Lung (tissue), 12 donors: ENCODE results near the gene KCNB1. TPM values are rescaled to one million over a fixed set of nuclear protein-coding genes. Genes with fewer than 3 reads are reported as not detected.

Source experiments
- ATAC-seq: fragments of 200-7000 bp; cut with Tn5 transposase; one replicate; pipeline ENCODE4 v1.9.1; 2020; ENCODE audit warnings: moderate number of reproducible peaks; ENCODE audit not compliant: insufficient read depth, low FRiP score
- DNase-seq, 3 donors: peaks; one replicate each; pipeline ENCODE4 v3.0.0-alpha.2; 2013 to 2017
- H3K27ac ChIP-seq, 2 donors: one replicate each; pipeline ENCODE4 v1.5.1; 2013; ENCODE audit warnings: mild to moderate bottlenecking in 2 of 2, moderate library complexity in 2 of 2, control low read depth in 1 of 2, inconsistent platforms in 1 of 2, low read depth in 1 of 2, low read length in 1 of 2
- H3K27me3 ChIP-seq, 3 donors: one replicate each; pipeline ENCODE4 v1.5.1; 2013; ENCODE audit warnings: low read length in 2 of 3; ENCODE audit not compliant: control insufficient read depth in 3 of 3, insufficient read depth in 3 of 3
- H3K36me3 ChIP-seq, 4 donors: one replicate each; pipeline ENCODE4 v1.5.1; 2013; ENCODE audit warnings: low read length in 4 of 4, mild to moderate bottlenecking in 1 of 4, moderate library complexity in 1 of 4; ENCODE audit not compliant: control insufficient read depth in 4 of 4, insufficient read depth in 4 of 4
- H3K4me1 ChIP-seq, 5 donors: one replicate each; pipeline ENCODE4 v1.5.1; 2013; ENCODE audit warnings: low read length in 5 of 5, mild to moderate bottlenecking in 2 of 5, moderate library complexity in 1 of 5; ENCODE audit not compliant: control insufficient read depth in 5 of 5, insufficient read depth in 5 of 5
- H3K4me3 ChIP-seq: one replicate; pipeline ENCODE4 v1.5.1; 2013; ENCODE audit warnings: mild to moderate bottlenecking, control low read depth, moderate library complexity
- H3K9ac ChIP-seq, 2 donors: one replicate each; pipeline ENCODE4 v1.5.1; 2013; ENCODE audit warnings: low read length in 2 of 2, control low read depth in 1 of 2; ENCODE audit not compliant: insufficient read depth in 1 of 2
- H3K9me3 ChIP-seq, 4 donors: one replicate each; pipeline ENCODE4 v1.5.1; 2013; ENCODE audit warnings: low read length in 3 of 4, mild to moderate bottlenecking in 1 of 4, moderate library complexity in 1 of 4; ENCODE audit not compliant: control insufficient read depth in 4 of 4, insufficient read depth in 3 of 4
- CTCF ChIP-seq: IDR thresholded peaks from 2 replicates; pipeline ENCODE4 v1.5.1; 2012; ENCODE audit warnings: mild to moderate bottlenecking; ENCODE audit errors: control extremely low read depth, extremely low read depth
- WGBS, 2 donors: extraction: QIAGEN DNeasy Blood & Tissue Kit; methylation state at CpG; one replicate each; pipeline ENCODE4 v1.1.7; 2013; 5-methylcytosine and 5-hydroxymethylcytosine counted together
- polyA plus RNA-seq, 2 donors: library from polyadenylated mRNA; stranded (reverse); fragments of 200-250 nt; gene quantifications; one replicate each; pipeline ENCODE4 v1.2.1, GENCODE V29; 2013
- total RNA-seq, 2 donors: library from RNA; depleted of rRNA in 1 of 2; stranded (reverse); fragments of >200 nt in 1 of 2; gene quantifications; one replicate each; pipeline ENCODE4 v1.2.1, GENCODE V29; 2014 to 2021
- donor health status: control.
- donor health status: control.
- donor health status: Bipolar disorder and iron deficiency.
- donor health status: healthy.
- donor health status: DM: yes; HTN: yes; CAD: no.

The KCNB1 gene
- total and polyA plus RNA-seq, 4 donors, result 0.11 to 1.0 (median 0.57) TPM

- H3K9ac ChIP-seq, result no peak overlapping the region
- no peak for TF ChIP-seq CTCF
- no peak overlapping the region for H3K27ac ChIP-seq
- peak; percentile 78 to 84 (median 81) for DNase-seq
- no peak overlapping the region for H3K4me3 ChIP-seq
- WGBS, 2 donors, result 11 to 17% methylated on average over 9 of the region's 9 CpGs
- peaks cover 0 to 2% (median 0%) of the 10 kb centered on the region in 4 donors for H3K9me3 ChIP-seq
- no peaks in the 10 kb centered on the region for H3K27me3 ChIP-seq
- no peaks in the 10 kb centered on the region for H3K36me3 ChIP-seq
- no peaks in the 10 kb centered on the region for H3K4me1 ChIP-seq
- ATAC-seq, result no peak
Measured at GRCh38 chr20:49505518-49505917, 23.1 kb upstream of the KCNB1 start.

GRCh38 chr20:49503176-49503575 is 20.7 kb upstream of the KCNB1 start:
- no peaks in the 10 kb centered on the region for H3K4me1 ChIP-seq
- no peak overlapping the region for H3K4me3 ChIP-seq
- ATAC-seq (no peak), DNase-seq (no peak)
- H3K27me3 ChIP-seq, result no peaks in the 10 kb centered on the region
- no peak overlapping the region for H3K27ac ChIP-seq
- no peak for TF ChIP-seq CTCF
- no peak overlapping the region for H3K9ac ChIP-seq
- H3K36me3 ChIP-seq, result no peaks in the 10 kb centered on the region
- 77 to 79% methylated on average over 6 of the region's 6 CpGs for WGBS, 2 donors
- H3K9me3 ChIP-seq, result peaks cover 0 to 3% (median 1%) of the 10 kb centered on the region in 4 donors

- TF ChIP-seq CTCF, result no peak
- Histone ChIP-seq H3K4me1 (no peaks in the 10 kb centered on the region), H3K27me3 (no peaks in the 10 kb centered on the region), H3K36me3 (no peaks in the 10 kb centered on the region), H3K27ac (no peak overlapping the region), H3K9me3 (peaks cover 0 to 4% (median 1%) of the 10 kb centered on the region in 4 donors), H3K4me3 (no peak overlapping the region), H3K9ac (no peak overlapping the region)
- WGBS, 2 donors, result 70 to 84% methylated on average over 3 of the region's 3 CpGs
- DNase-seq (no peak), ATAC-seq (no peak)
Measured at GRCh38 chr20:49501917-49502316, 19.4 kb upstream of the KCNB1 start.

- WGBS, 2 donors, result 44 to 58% methylated on average over 1 of the region's 1 CpG
- peaks cover 0 to 5% (median 1%) of the 10 kb centered on the region in 4 donors for H3K9me3 ChIP-seq
- peaks cover 0 to 9% (median 2%) of the 10 kb centered on the region in 3 donors for H3K27me3 ChIP-seq
- no peak overlapping the region for H3K4me3 ChIP-seq
- no peak overlapping the region for H3K9ac ChIP-seq
- DNase-seq, result no peak
- no peaks in the 10 kb centered on the region for H3K4me1 ChIP-seq
- TF ChIP-seq CTCF, result no peak
- H3K36me3 ChIP-seq, result no peaks in the 10 kb centered on the region
- H3K27ac ChIP-seq, result no peak overlapping the region
- no peak for ATAC-seq
Measured at GRCh38 chr20:49497398-49497669, 14.9 kb upstream of the KCNB1 start.
